Skin epidermis (tissue), 12 donors: ENCODE measurements around the gene TCP11L2.
"Not testable (repeated sequence)": the region's sequence is repeated elsewhere in the genome, so short reads cannot be mapped to it uniquely, and the experiment has no call there.

Source experiments
- H3K27ac ChIP-seq, 21 experiments: fragments of 200-600 bp; sonication (generic) in 11 of 21; one replicate each; pipeline ENCODE4 v1.5.0; 2020; ENCODE audit warnings: mild to moderate bottlenecking in 3 of 21, inconsistent platforms in 2 of 21, moderate library complexity in 2 of 21
- H3K4me3 ChIP-seq, 7 experiments: fragments of 200-600 bp; sonication (generic) in 2 of 7; one replicate each; pipeline ENCODE4 v1.5.0; 2020; ENCODE audit warnings: inconsistent platforms in 2 of 7, mild to moderate bottlenecking in 2 of 7, moderate library complexity in 1 of 7

Gene TCP11L2

DNA sequence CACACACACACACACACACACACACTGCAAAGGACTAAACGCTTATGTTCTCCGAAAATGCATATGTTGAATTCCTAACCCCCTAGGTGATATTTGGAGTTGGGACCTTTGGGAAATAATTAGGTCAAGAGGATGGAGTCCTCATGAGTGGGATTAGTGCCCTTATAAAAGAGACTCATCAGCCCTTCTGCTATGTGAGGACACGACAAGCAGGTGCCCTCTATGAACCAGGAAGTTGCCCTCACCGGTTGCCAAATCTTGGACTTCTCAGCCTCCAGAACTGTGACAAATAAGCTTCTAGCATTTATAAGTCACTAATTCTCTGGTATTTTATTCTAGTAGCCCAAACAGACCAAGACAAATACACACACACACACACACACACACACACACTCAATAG is 20.7 kb upstream of the TCP11L2 start:
- Histone ChIP-seq H3K27ac (no peak overlapping the region), H3K4me3 (no peak overlapping the region)

DNA sequence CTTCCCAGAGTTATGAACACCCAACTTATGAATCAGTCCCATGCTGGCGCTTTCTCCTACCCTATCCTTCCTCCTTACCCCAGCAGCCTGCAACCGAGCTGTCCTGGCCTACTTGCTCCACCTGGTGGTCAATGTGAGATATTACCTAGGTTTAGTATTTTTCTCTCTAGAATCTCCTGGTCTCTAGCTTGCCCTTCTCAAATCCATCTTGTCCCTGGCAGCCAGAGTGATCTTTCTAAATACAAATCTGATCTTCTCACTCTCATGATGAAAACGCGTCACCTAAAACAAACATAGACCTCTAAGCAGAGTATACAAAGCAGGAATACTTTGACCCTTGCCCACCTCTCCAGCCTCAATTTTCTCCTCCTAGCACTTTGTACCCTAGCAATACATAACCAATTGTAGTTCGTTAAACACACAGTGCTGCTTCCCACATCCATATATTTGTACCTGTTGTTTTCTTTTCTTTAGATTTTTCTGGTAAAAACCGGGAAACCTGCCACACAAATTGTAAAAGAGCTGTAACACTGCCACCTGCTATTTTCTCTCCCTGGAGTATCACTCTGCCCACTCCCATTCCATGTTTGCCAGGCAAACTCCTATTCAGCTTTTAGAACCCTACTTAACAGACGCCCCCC is 20.0 kb upstream of the TCP11L2 start:
- no peak overlapping the region for H3K27ac ChIP-seq
- no peak overlapping the region for H3K4me3 ChIP-seq

DNA sequence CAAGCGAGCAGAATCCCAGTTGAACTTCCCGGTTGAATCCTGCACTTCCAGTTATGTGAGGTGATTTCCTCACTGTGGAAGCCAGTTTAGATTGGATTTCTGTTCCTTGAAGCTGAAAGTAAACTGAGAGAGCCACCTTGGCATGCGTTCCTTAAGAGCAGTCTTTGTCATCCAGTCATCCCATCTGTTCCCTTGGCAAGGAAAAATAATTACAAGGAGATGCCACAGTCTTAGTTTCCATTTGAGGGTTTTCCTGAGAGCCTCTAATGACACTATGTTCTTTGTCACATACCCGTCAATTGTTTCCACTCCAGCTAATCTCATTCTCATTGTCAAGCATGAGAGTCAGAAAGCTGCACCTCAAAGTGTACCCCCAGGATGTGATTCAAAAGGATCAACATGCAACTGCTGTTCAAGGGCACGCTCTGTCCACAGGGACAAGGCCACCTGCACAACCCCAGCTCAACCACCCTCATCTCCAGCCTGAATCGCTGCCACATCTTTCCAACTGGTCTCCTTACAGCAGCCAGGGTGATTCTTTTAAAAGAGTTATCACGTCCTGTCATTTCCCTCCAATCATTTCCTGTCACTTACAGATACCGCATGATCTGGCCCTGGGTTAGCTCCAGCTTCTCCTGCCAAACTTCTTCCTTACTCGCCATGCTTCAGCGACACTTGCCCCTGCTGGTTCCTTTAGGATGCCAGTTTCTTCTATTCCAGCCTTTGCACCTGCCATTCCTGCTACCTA is 18.0 kb upstream of the TCP11L2 start:
- peak overlapping the region in 3 of 21 experiments; percentile 21 to 28 (median 27) for H3K27ac ChIP-seq
- H3K4me3 ChIP-seq, result no peak overlapping the region

DNA sequence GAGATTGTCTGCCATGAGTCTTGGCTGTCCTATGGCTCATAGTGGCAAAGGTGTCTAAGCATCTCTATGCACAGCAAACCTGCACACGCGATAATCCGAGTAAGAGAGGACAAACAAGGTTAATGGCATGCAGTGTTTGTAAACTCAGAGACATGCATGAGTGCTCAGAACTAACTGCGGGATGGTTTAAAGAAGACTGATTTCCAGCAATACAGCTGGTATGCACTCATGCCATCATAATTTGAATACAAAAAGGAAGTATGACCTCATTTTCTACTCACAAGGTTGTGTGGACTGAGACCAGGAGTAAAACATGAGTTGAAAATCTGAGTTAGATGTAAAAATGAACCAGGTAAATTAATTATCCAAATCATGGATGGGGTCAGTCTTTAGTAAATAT is 16.6 kb upstream of the TCP11L2 start:
- H3K4me3 ChIP-seq, result no peak overlapping the region
- H3K27ac ChIP-seq, result no peak overlapping the region

DNA sequence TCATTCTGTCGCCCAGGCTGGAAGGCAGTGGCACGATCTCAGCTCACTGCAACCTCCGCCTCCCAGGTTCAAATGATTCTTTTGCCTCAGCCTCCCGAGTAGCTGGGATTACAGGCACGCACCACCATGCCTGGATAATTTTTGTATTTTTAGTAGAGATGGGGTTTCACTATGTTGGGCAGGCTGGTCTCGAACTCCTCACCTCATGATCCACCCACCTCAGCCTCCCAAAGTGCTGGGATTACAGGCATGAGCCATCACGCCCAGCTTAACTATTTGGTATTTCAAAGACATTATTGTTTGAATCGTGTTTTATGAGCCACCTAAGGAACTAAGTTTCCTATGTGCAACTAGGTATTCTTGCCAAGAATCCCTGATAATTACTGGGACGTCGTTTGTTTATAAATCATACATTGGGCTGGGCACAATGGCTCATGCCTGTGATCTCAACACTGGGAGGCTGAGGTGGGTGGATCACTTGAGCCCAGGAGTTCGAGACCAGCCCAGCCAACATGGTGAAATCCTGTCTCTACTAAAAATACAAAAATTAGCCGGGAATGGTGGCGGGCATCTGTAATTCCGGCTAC is 15.9 kb upstream of the TCP11L2 start:
- not testable (repeated sequence) for H3K27ac ChIP-seq

DNA sequence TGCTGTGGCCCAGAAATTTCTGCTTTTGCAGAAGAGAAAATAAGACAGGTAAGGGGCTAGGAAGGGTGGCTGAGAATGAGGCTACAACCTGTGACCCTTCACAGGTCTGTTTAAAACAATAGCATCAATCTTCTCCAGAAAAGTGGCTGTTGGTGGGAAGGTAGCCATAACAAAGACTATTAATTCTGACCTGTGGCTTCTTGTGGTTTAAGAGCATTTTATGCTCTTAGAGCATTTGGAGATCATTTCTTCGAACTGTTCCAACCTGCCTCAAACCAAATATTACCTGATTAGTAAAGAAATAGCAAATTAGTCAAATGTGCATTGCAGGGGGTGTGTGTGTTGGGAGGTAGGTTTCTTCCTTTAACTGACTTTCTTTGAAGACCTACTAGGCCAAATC is 15.2 kb upstream of the TCP11L2 start:
- no peak overlapping the region for H3K4me3 ChIP-seq
- H3K27ac ChIP-seq, result peak overlapping the region in 1 of 21 experiments; percentile 81

More for the DNA sequence above, 15.9 kb upstream of the TCP11L2 start:
- H3K4me3 ChIP-seq, result not testable (repeated sequence)

DNA sequence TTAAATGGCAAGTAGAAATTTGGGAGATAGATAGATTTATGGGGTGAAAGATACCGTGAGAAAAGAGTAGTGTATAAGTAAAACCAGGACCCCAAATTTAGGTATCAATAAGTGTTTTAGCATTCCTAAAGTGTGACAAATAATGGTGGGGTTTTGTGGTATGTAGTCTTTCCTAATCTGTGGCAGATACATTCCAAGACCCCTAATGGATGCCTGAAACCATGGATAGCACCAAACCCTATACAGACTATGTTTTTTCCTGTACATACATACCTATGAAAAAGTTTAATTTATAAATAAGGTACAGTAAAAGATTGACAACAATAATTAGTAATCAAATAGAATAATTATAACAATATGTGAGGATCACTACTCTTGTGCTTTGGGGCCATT is 14.4 kb upstream of the TCP11L2 start:
- H3K27ac ChIP-seq, result peak overlapping the region in 5 of 21 experiments; percentile 10 to 82 (median 63)

DNA sequence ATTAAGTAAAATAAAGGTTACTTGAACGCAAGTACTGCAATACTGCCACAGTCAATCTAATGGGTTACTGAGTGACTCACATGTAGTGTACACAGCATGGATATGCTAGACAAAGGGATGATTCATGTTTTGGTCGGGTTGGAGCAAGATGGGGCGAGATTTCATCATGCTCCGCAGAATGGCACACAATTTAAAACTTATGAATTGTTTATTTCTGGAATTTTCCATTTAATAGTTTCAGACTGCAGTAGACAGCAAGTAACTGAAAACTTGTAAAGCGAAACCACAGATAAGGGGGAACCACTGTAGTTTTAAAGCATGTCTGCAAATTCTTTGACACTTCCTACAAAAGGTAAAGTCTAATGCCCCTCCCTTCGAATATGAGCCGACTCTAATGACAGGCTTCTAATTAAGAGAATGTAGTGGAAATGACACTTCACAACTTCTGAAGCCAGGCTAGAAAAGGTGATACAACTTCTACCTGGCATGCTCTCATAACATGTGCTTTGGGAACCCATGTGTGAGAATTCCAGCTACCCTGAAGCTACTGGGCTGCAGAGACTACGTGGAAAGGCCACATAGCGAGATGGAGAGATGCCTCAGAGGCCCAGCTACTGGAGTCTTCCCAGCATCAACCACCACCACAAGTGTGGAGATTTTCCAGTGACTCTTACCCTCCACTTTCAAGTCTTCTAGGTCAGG is 13.9 kb upstream of the TCP11L2 start:
- no peak overlapping the region for H3K4me3 ChIP-seq
- H3K27ac ChIP-seq, result peak overlapping the region in 19 of 21 experiments; percentile 5 to 82 (median 60)

More for the DNA sequence above, 14.4 kb upstream of the TCP11L2 start:
- no peak overlapping the region for H3K4me3 ChIP-seq

DNA sequence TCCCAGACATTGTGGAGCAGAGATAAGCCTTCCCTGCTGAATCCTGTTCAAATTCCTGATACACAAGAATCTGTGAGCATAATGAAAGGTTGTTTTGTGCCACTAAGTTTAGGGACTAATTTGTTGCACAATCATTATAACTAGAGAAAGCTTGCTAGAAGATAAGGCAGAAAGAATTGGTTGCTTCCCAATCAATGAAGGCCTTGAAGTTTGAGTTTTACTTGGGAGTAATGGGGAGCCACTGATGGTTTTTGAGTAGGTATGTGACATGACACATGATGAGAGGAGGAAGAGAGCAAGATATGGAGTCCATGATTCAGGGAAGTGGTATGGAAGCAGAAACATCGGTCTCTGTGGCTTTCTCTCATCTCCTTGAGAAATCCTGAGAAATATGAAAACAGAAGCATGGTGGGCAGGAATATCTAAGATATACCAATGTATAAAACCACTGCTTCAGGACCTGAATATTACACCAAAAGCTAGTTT is 13.3 kb upstream of the TCP11L2 start:
- peak overlapping the region in 19 of 21 experiments; percentile 5 to 82 (median 60) for H3K27ac ChIP-seq
- H3K4me3 ChIP-seq, result no peak overlapping the region

DNA sequence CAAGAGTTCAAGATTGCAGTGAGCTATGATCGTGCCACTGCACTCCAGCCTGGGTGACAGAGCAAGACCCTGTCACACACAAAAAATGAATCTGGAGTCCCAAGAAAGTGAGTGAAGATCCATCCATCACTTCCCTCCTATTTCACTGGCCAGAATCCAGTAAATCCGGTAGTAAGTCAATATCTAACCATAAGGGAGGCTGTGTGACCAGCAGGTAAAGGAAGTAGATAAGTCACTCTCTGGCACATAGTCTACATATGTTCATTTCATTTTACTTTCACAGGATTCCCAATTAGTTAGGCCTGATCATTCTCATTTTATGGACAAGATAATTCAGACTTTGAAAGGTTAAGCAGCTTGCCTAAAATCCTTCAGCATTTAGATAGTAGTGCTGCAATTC is 11.9 kb upstream of the TCP11L2 start:
- H3K27ac ChIP-seq, result no peak overlapping the region
- no peak overlapping the region for H3K4me3 ChIP-seq

DNA sequence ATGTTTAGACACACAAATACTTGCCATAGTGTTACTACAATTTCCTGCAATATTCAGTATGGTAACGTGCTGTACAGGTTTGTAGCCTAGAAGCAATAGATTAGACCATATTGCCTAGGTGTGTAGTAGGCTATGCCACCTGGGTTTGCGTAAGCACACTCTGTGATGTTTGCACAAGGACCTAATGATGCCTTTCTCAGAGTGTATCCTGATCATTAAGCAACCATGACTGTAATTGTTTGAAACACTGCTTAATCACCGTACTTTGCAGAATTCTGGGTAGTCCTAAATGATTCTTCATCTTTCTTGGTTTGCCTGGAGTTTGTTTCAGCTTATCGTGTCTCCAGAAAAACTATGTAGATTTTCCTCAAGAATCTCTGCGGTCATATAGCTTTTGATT is 11.2 kb upstream of the TCP11L2 start:
- Histone ChIP-seq H3K4me3 (no peak overlapping the region), H3K27ac (no peak overlapping the region)

DNA sequence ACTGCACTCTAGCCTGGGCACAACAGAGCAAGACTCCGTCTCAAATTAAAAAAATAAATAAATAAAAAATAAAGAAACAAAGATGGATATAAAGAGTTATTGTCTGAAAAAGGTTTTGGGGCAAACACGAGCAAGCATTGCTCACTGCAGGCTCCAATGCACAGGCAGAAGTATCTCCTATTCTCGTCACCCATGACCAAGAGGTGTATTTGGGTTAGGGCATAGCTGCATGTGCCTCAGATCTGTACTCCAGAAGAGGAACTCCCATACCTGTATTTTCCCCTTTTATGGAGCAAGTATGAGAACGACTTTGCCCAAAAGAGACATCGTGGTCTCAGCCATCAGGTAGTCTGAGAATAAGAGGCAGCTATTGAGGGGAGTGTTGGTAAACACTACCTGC is 10.2 kb upstream of the TCP11L2 start:
- H3K4me3 ChIP-seq, result no peak overlapping the region
- no peak overlapping the region for H3K27ac ChIP-seq

DNA sequence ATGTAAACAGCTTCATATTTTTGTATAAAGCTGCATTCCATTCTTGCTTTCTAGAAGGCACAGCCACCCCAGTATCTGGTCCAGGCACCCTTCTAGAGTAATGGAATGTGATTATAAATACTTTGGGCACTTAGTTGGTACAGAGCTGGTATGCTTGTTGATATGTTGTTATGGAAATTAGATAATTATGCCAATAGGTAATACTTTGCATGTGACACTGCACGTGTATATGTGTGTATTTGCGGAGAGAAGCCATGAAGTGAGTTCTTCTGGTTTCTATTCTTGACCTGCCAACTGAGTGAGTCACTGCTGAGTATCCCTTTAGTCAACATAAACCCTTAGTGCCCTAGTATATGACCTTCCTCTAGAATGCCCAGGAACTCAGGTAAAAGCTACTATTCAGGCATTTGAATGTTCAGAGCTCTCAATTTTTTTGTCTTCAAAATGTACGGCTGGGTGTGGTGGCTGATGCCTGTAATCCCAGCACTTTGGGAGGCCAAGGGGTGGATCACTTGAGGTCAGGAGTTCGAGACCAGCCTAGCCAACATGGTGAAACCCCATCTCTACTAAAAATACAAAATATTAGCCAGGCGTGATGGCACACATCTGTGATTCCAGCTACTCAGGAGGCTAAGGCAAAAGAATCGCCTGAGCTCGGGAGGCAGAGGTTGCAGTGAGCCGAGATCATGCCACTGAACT is 6.2 kb upstream of the TCP11L2 start:
- Histone ChIP-seq H3K4me3 (no peak overlapping the region), H3K27ac (peak overlapping the region in 1 of 21 experiments; percentile 13)

DNA sequence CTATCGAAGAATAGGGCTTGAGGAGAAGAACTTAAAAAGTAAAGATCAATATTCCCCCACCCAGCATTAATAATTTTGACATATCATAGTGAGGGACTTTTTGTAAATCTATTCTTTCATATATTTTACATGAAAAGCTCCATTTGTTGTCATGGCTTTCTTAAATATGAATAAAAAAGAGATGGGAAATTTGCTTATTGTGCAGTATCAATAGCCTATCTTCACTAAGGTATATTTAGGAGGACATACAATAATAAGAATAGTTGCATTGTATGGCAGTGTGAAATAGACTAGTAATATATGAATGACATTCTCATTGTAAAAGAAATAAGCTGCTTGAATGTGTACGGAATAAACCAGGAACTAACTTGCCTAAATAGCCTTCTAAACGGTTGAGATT is 5.5 kb upstream of the TCP11L2 start:
- no peak overlapping the region for H3K27ac ChIP-seq

DNA sequence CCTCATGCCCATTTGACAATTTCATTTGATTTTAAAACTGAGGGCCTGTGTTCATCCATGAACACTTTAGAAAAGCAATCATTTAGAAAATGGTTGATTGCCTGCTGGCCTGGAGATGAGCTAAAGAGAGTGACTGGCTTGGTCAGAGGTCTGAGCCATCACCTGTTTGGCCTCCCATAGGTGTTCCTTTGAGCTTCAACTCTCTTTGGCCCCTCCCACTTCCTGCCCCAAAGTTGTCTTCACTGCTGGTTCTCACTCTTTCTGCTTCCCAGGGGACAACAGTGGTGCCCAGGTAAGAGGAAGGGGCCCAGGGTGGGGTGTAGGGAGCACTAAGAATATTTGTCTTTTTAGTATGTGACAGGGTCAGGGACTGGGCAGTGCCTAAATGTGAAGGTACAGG is 4.9 kb upstream of the TCP11L2 start:
- no peak overlapping the region for H3K27ac ChIP-seq
- no peak overlapping the region for H3K4me3 ChIP-seq

More for the DNA sequence above, 5.5 kb upstream of the TCP11L2 start:
- H3K4me3 ChIP-seq, result no peak overlapping the region

DNA sequence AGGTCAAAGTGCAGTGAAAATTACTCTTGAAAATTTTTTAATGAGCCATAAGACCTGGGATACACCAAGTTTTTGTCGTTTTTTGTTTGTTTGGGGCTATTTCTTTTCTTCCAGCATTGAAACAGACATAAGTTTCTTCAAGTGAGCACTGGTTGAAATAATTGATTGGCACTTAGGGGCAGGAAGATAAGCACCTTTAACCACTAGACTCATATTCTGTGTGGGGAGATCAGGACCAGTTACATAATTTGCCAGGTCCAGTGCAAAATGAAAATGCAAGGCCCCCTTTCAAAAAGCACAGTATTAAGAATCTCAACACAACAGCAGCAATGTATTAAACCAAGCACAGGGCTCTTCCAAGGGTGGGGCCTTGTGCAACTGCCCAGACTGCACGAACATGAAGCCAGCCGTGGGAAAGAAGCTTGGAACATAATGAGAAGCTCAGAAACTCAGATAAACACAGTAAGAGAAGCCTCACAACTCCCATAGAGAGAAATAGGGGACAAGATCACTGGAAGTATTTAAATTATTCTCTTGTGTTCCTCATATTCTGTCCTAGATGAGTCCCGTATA is 3.2 kb upstream of the TCP11L2 start:
- Histone ChIP-seq H3K27ac (peak overlapping the region in 15 of 21 experiments; percentile 10 to 100 (median 60)), H3K4me3 (no peak overlapping the region)

DNA sequence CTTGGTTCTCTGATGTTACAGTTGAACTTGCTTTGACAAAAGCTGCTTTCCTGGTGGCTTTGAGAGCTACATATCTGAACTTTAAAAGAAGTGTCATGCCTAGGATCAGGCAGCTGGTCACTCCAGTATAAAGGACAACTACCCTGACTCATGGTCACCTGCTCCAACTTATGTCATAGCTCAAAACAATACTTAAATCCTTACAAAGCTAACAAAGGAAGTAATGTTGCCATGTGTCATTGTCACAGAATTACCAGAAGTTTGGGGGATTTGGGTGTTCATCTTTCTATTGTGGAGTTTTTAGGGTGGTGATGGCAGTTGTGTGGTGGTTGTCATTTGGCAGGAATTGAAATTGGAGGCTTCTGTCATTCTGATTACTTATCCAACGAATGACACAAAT is 1.8 kb upstream of the TCP11L2 start:
- H3K27ac ChIP-seq, result peak overlapping the region in 16 of 21 experiments; percentile 42 to 100 (median 98)
- no peak overlapping the region for H3K4me3 ChIP-seq

DNA sequence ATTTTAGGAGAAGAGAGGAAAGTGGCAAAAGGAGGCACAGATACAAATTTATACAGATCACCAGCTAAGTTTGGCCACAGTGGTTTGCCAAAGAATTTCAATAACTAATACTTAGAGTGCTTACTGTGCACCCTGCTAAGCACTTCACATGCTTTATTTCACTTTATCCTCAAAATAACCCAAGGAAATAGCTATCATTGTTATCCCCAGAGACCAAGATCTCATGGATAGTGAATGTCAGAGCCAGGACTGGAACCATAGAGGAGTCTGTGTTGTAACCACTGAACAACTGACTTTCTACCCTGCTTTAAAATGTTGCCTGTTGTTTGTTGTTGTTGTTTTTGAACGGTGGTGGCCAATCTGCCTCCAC is 1.3 kb upstream of the TCP11L2 start:
- H3K4me3 ChIP-seq, result peak overlapping the region in 1 of 7 experiments; percentile 88
- H3K27ac ChIP-seq, result peak overlapping the region in 19 of 21 experiments; percentile 86 to 100 (median 98)

DNA sequence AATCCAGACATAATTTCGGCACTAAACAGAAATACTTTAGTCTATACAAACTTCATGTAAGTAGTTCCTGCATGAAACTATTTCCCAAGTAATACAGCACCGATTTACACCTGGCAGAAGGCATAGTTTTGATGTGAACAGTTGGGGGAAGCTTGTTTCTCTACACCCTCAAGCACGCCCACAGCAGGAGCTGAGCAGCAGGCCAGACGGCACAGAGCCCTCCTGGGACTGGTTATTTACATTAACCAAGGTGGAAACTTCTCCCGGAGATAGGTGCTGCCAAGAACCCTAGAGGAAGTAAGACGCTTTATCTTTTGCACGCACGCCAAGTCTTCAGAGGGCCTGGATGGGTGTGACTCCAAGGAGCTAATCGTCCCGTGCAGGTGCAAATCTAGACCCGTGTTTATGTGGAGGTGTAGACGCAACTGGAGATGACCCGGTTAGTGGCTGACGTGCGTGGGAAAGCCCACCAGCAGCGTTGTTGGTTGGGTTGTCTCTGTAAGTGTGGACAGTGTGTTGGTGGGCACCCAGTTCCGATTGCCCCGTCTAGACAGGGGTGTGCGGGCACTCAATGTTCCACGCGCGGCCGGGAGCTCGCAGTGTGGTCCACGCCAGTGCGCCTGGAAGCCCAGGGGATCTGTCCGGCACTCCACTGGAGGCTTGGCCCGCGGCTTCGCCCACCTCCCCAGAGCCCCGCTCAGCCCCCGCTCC is 767 bp upstream of the TCP11L2 start:
- peak overlapping the region; percentile 54 to 100 (median 98) for H3K27ac ChIP-seq
- peak overlapping the region; percentile 78 to 93 (median 88) for H3K4me3 ChIP-seq
